Endothelial cell of umbilical vein (primary cell): Measurements from ENCODE around the gene DAB2IP.

Experiments
- EZH2 ChIP-seq: IDR thresholded peaks from 2 replicates; pipeline ENCODE4 v1.6.1; 2012; ENCODE audit warnings: borderline replicate concordance, low read depth, mild to moderate bottlenecking, moderate library complexity, low read length, inconsistent platforms; ENCODE audit not compliant: severe bottlenecking
- FOS ChIP-seq: IDR thresholded peaks from 2 replicates; pipeline ENCODE4 v1.6.1; 2011; ENCODE audit warnings: mild to moderate bottlenecking, low read length, moderate library complexity, borderline replicate concordance; ENCODE audit not compliant: insufficient read depth
- GATA2 ChIP-seq: IDR thresholded peaks from 2 replicates; pipeline ENCODE4 v1.7.0; 2011; ENCODE audit warnings: low read depth, mild to moderate bottlenecking, moderate library complexity, mixed read lengths, low read length; ENCODE audit not compliant: insufficient read length, insufficient read depth
- JUN ChIP-seq: IDR thresholded peaks from 2 replicates; pipeline ENCODE4 v1.6.1; 2011; ENCODE audit warnings: borderline replicate concordance, low read depth; ENCODE audit not compliant: insufficient read length, insufficient read depth
- MYC ChIP-seq: IDR thresholded peaks from one replicate; pipeline ENCODE4 v1.6.1; 2011; ENCODE audit warnings: mild to moderate bottlenecking, low read depth, low read length
- POLR2A ChIP-seq: IDR thresholded peaks from 2 replicates; pipeline ENCODE4 v1.6.1; 2012; ENCODE audit warnings: low read depth, mild to moderate bottlenecking, control low read depth, low read length
- POLR2AphosphoS5 ChIP-seq: IDR thresholded peaks from 2 replicates; pipeline ENCODE4 v1.6.1; 2012; ENCODE audit warnings: low read depth, mild to moderate bottlenecking, control low read depth, low read length, moderate library complexity; ENCODE audit not compliant: insufficient read depth
- TF ChIP-seq, protein P1 (sequence below), 2 donors: IDR thresholded peaks; 1 replicate in 1 of 2; 2 replicates in 1 of 2; pipeline ENCODE4 v1.5.1; 2011; ENCODE audit warnings: low read length in 2 of 2, mild to moderate bottlenecking in 2 of 2, moderate library complexity in 2 of 2, control low read depth in 1 of 2, inconsistent platforms in 1 of 2, low read depth in 1 of 2; ENCODE audit not compliant: insufficient read depth in 1 of 2; ENCODE audit errors: extremely low read depth in 1 of 2
- TF ChIP-seq, protein P2 (sequence below): IDR thresholded peaks from 2 replicates; pipeline ENCODE4 v1.6.1; 2011; ENCODE audit not compliant: insufficient read depth, insufficient read length

DNA sequence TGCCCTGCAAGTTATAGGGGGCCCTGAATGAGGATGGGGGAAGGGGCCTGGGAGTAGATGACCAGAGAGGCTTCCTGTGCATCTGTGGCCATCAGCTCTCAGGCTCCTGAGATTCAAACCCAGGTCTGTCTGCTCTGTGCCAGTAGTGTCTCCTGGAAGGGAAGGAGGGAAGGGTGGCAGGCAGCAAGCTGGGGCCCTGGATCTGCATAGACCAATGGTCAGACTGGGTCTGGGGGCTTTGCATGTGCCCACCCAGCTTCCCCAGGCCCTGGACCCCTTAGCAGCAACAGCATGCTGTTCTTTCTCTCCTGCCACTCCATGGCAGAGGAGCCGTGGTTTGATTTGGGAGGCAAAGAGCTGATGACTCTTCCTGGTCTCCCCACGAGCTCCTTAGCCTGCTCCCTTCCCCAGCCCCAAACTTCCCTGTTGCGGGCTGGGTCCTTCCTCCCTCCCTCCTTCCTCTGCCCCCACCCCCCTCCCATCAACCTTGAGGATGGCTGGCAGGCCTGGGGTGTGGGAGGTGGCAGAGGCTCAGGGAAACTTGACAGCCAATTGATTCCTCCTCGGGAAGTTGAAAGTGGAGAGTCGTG, 31.6 kb downstream of the DAB2IP start:
- TF ChIP-seq EZH2 = no peak
- no peak for TF ChIP-seq POLR2A
- no peak for TF ChIP-seq JUN
- TF ChIP-seq, protein P1, sequence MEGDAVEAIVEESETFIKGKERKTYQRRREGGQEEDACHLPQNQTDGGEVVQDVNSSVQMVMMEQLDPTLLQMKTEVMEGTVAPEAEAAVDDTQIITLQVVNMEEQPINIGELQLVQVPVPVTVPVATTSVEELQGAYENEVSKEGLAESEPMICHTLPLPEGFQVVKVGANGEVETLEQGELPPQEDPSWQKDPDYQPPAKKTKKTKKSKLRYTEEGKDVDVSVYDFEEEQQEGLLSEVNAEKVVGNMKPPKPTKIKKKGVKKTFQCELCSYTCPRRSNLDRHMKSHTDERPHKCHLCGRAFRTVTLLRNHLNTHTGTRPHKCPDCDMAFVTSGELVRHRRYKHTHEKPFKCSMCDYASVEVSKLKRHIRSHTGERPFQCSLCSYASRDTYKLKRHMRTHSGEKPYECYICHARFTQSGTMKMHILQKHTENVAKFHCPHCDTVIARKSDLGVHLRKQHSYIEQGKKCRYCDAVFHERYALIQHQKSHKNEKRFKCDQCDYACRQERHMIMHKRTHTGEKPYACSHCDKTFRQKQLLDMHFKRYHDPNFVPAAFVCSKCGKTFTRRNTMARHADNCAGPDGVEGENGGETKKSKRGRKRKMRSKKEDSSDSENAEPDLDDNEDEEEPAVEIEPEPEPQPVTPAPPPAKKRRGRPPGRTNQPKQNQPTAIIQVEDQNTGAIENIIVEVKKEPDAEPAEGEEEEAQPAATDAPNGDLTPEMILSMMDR (IDR thresholded peaks at IDR 0.05; ENCODE audit: extremely low read depth in 1 of 2, insufficient read depth in 1 of 2, low read depth in 1 of 2, low read length in 2 of 2) = no peak
- no peak for TF ChIP-seq MYC
- no peak for TF ChIP-seq POLR2AphosphoS5
- no peak for TF ChIP-seq GATA2
- TF ChIP-seq, protein P2, sequence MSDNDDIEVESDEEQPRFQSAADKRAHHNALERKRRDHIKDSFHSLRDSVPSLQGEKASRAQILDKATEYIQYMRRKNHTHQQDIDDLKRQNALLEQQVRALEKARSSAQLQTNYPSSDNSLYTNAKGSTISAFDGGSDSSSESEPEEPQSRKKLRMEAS = no peak
- TF ChIP-seq FOS = no peak
